Gastroesophageal sphincter (tissue), 3 donors: ENCODE data around the gene C1QTNF8.

Experiments used
- CTCF ChIP-seq, 4 experiments: fragments of 200-600 bp in 2 of 4; fragments of 450-650 bp in 2 of 4; sonication (generic) in 1 of 4; IDR thresholded peaks; one replicate each; pipeline ENCODE4 v1.5.1; 2017 to 2019; ENCODE audit warnings: antibody characterized with exemption in 4 of 4, mild to moderate bottlenecking in 2 of 4, moderate library complexity in 2 of 4
- POLR2AphosphoS5 ChIP-seq: sonication (generic); formaldehyde crosslinking; IDR thresholded peaks from one replicate; pipeline ENCODE4 v1.6.1; 2017; ENCODE audit warnings: antibody characterized with exemption

- TF ChIP-seq CTCF (IDR thresholded peaks at IDR 0.05): no peak
- TF ChIP-seq POLR2AphosphoS5: no peak
These were observed 27.6 kb upstream of the C1QTNF8 start for GRCh38 chr16:1123525-1124230.
